Retinal pigment epithelial cell (primary cell): ENCODE results near the gene TOR2A.

Experiments used
- DNase-seq: peaks from one replicate; pipeline ENCODE4 v3.0.0-alpha.2; 2010; ENCODE audit warnings: low read depth
- H3K4me3 ChIP-seq: 2 replicates; pipeline ENCODE4 v1.5.1; 2011; ENCODE audit warnings: mild to moderate bottlenecking, low read length, control low read depth, moderate library complexity
- TF ChIP-seq, protein P1 (sequence below): conservative IDR thresholded peaks from 2 replicates; pipeline ENCODE4 v1.5.1; 2011; ENCODE audit warnings: low read depth, low read length, control low read depth, inconsistent platforms

Gene TOR2A

GRCh38 chr9:127772603-127773002, 37.5 kb upstream of the TOR2A start:
- no peak overlapping the region for H3K4me3 ChIP-seq
- TF ChIP-seq, protein P1, sequence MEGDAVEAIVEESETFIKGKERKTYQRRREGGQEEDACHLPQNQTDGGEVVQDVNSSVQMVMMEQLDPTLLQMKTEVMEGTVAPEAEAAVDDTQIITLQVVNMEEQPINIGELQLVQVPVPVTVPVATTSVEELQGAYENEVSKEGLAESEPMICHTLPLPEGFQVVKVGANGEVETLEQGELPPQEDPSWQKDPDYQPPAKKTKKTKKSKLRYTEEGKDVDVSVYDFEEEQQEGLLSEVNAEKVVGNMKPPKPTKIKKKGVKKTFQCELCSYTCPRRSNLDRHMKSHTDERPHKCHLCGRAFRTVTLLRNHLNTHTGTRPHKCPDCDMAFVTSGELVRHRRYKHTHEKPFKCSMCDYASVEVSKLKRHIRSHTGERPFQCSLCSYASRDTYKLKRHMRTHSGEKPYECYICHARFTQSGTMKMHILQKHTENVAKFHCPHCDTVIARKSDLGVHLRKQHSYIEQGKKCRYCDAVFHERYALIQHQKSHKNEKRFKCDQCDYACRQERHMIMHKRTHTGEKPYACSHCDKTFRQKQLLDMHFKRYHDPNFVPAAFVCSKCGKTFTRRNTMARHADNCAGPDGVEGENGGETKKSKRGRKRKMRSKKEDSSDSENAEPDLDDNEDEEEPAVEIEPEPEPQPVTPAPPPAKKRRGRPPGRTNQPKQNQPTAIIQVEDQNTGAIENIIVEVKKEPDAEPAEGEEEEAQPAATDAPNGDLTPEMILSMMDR: no peak
- DNase-seq: no peak

GRCh38 chr9:127771570-127772189, 36.6 kb upstream of the TOR2A start:
- DNase-seq: no peak
- TF ChIP-seq, protein P1: no peak
- peak overlapping the region; percentile 37 for H3K4me3 ChIP-seq

GRCh38 chr9:127770905-127771569, 35.9 kb upstream of the TOR2A start:
- peak; percentile 89 for DNase-seq
- peak overlapping the region; percentile 54 for H3K4me3 ChIP-seq
- TF ChIP-seq, protein P1: no peak

- no peak for DNase-seq
- TF ChIP-seq, protein P1: no peak
- H3K4me3 ChIP-seq: peak overlapping the region; percentile 54
Observed at GRCh38 chr9:127770583-127770904, 35.5 kb upstream of the TOR2A start.

DNA sequence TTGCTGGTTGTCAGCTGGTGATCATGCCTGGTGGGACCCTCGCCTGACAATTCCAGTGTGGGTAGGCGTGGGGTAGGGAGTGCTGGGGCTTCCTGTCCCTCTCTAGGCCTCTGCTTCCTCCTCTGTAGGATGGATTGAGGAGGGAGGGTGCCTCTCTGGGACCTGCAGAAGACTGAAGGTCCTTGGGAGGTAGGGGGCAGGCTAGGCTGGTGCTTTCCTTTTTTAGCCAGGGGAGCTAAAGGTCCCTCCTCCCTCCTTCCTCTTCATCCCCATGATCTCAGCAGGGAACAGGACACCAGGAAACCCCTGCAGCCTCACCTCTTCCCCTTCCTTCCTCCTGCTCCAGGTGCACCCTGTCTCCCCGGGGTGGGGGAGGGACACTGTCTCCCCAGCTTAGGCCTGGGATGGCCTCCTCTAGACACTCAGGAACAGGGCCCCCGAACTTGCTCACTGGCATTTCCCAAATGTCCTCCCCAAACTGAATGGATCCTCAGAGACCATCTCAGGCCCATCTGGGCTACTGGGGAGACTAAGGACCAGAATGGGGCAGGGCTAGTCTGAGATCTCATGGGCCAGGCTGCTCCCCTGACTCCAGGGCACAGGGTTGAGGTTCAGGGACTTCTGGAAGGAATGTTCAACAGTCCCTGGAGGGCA, 35.0 kb upstream of the TOR2A start:
- TF ChIP-seq, protein P1: no peak
- DNase-seq: no peak
- H3K4me3 ChIP-seq: no peak overlapping the region

- H3K4me3 ChIP-seq: no peak overlapping the region
- no peak for DNase-seq
- TF ChIP-seq, protein P1: no peak
Observed at GRCh38 chr9:127769101-127769500, 34.0 kb upstream of the TOR2A start.

DNA sequence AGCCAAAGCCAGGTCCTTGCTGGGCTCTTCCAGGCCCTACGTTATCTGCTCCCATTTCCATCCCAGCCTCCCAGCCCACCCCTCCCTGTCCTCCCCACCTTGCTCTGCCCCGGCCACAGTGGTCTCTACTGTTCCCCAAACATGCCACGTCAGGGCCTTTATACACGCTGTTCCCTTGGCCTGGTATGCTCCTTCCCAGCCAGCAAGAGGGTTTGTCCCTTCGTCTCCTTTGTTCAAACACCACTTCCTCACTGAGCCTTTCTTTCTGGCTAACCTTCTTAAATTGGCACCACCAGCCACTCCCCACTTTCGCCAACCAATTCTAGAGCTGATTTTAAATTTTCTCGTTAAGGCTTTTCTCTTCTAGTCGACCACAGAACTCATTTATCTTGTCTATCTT, 33.6 kb upstream of the TOR2A start:
- no peak for DNase-seq
- H3K4me3 ChIP-seq: no peak overlapping the region
- TF ChIP-seq, protein P1: no peak
